ENCODE results near the gene KRT38.
"Not testable (repeated sequence)": the region's sequence is repeated elsewhere in the genome, so short reads cannot be mapped to it uniquely, and the experiment has no call there.

The KRT38 gene

DNA sequence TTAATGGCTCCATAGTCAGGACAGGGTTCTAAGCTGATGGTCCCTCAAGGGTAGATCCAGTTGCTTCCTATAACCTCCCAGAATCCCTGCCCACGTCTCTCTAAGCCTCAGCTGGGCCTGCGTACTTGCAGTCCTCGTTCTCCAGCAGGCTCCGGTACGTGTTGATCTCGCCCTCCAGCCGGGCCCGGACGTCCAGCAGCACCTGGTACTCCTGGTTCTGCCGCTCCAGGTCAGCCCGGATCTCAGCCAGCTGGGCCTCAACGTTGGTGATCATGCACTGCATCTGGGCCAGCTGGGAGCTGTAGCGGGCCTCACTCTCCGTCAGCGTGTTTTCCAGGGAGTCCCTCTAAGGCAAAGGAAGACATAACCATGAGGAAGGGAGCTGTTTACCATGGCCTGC lies 21.9 kb upstream of the KRT38 start:
- DNase-seq (ENCODE audit: low read depth in 2 of 2): no peak

DNA sequence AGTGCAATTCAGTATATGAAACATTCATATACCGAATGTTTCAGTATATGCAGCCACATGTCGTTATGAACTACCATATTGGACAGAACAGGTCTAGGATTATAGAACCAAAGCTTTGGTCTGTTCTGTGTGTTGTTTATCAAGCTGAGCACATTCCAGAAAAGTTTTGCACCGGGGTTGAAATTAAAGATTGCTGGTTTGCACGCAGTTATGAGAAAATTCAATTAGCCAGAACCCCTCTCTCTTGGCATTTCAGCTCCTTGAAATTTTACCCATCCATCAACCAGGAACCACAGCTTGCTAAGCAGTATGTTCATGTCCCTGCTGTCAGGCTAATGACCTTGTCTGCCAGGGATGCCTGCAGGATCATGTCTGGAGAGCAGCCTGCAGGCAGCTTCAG lies 16.9 kb upstream of the KRT38 start:
- no peak for DNase-seq (ENCODE audit: low read depth in 2 of 2)

DNA sequence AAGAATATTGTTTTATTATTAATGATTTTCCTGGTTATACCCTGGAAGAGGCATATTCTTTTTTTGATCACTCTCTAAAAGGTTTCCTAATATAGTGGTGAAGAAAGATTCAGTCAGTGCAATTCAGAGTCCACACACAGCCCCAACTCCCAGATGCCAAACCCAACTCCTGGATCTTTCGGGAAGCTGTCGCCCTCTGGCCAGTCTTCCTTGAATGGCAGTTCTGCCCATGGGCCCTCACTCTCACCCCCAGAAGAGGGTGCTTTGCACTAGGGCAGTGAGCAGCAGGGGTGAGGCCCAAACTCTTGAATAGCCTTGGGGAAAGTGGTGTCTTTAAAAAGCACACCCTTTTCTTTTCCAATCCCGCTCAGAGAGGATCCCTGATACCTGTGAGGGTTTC lies 15.4 kb upstream of the KRT38 start:
- no peak for DNase-seq (ENCODE audit: low read depth in 2 of 2)

DNA sequence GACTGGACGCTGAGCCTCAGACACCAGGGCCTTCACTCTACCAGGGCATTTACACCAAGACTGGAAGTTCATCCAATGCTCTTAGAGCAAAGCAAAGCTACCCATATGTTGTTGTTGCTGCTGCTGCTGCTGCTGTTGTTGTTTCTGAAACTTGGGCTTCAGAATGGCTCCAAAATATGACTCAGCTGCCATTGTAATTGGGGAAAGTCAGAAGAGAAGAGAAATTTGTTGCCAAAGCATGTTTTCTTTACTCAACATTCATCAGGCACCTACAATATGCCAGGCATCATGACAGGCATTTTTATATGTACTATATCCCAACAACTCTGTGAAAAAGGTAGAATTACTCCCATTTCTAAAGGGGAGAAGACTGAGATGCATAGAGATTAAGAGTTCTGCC lies 14.5 kb upstream of the KRT38 start:
- no peak for DNase-seq (ENCODE audit: low read depth in 2 of 2)

DNA sequence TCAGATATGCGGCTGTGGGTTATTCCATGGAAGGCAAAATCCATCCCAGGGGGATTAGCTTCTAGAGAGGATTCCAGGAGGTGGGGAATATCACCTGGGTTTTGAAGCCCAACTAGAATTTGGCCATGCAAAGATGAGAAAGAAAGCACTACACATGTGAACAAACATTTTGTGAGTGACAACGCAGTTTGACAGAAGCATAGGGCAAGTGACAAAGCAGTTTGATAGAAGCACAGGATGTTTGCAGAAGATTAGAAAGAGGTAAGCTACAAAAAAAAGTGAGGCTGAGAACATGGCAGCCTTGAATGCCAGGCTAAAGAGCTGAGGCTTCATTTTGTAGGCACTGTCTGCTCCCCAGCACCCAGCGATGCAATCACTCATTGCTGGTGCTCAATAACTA lies 12.3 kb upstream of the KRT38 start:
- DNase-seq (ENCODE audit: low read depth in 2 of 2): no peak

DNA sequence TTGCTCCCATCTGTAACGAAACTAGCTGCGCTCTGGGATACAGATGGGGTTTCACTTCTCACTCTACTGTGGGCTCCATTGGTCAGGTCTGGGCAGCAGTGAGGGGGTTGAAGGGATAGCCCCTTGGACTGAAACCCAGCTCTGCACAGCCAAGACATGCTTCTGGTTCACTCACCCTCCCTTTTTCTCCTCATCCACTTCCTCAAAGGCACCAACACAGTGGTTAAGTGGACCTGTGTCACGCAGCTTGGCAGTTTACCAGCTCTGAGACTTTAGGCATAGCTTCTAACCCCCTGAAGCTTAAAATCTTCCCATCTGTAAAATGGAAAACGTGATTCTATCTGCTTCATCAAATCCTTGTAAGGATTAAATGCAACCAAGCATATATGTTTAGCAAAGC lies 11.5 kb upstream of the KRT38 start:
- no peak for DNase-seq (ENCODE audit: low read depth in 2 of 2)

DNA sequence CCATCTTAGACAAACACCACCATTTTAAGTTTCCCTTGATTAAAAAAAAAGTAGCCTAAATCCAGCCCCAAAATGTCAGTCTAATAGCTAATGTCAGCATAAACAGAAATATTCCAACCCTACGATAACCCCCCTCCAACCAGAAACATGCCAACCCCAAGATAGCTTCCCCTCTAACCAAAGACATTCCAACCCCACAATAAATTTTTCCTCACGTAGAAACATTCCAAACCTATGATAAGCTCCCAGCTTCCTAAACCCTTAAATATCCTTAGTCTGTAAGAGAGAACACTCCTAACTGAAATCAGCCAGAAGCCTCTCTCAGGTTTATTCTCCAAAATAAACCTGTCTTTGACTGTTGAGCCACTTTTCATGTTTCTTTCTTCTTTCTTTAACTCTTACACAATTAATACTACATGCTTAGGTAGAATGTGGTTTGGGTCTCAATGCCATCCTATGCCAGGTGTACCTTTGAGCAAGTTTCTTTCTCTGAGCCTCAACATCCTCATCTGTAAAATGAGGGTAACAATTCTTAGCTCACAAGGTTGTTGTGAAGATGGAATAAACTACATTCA lies 10.5 kb upstream of the KRT38 start:
- no peak for DNase-seq (ENCODE audit: low read depth in 2 of 2)

DNA sequence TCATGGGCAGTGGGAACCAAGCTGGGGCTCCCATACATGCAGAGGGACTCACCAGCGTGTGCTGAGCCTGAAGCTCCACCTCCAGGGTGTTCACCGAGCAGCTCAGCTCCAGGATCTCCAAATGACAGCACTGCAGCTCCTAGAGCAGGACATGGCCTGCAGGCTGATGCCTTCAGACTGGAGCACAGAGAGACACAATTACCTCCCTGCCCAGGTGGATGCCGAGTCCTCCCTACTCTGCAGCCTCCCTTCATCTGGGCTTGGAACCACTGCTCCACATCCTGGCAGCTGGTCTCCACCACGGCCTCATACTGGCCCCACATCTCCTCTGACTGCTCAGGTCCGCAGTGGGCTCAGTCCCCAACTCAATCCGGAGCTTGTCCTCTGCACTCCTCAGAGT lies 8.2 kb upstream of the KRT38 start:
- no peak for DNase-seq (ENCODE audit: low read depth in 2 of 2)

DNA sequence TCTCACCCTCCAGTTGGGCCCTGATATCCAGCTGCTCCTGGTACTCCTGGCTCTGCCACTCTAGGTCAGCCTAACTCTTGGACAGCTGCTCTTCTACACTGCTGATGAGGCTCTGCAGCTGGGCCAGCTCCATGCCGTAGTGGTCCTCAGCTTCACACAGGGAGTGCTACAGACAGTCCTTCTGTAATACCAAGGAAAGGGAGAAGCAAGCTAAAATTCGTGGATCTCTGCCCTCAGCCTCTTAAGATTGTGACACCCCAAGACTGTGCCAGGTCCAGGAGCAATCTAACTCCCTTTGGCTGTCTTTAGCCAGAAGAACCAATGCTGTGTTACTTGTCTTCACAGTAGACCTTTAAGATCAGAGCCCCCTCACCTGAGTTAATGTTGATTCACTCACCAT lies 7.7 kb upstream of the KRT38 start:
- DNase-seq (ENCODE audit: low read depth in 2 of 2): no peak

DNA sequence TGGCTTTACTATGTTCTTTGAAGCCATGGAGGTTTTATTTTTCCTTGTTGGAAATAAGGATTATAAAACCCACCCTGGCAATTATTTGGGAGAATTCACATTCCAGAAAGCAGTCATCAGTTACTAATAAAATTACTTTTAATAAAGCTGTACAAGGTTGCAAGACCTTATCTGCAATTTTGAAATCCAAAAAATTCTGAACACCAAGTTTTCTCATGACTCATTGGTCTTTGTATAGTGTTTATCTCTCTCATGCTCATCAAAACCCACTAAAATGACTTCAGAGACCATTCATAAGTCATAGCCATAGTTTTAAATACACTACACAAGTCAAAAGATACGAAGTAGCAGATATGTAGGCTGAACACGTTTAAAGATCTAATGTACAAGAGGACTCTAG lies 6.0 kb upstream of the KRT38 start:
- no peak for DNase-seq (ENCODE audit: low read depth in 2 of 2)

DNA sequence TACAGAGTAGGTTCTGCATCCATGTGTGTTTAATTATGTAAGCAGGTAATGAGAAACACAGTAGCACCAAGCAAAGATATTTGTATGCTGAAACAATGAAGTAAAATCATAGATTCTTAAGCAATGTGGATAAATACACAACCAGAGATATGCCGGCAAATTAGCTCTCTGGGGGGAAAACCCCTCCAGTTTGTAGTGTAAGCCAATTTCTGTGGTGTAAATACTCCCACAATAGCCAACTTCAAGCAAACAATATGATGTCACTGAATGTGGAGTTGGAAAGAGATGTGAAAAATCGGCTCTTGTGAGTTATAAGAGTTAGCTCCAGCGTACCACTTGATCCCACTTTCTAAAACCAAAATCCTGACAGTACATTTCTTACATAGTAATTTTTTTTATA lies 3.9 kb upstream of the KRT38 start:
- DNase-seq (ENCODE audit: low read depth in 2 of 2): no peak

DNA sequence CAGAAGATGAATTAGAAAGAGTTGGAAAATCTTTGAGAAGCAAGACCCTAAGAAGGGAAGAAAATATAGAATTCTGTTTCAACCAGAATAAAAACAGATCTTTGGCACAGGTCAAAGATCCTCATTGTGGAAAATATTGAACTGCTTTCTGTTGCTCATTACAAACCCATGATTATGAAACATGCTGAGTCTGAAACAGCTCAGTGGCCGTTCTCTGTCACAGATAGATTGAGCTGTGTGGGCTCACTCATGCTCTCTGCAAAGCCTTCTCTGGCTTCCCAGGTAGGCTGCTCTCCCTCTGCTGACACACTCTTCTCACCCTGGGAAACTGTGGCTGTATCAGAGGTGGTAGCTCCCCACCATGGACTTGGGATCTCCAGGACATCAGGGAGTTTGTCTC lies 3.4 kb upstream of the KRT38 start:
- DNase-seq (ENCODE audit: low read depth in 2 of 2): no peak

DNA sequence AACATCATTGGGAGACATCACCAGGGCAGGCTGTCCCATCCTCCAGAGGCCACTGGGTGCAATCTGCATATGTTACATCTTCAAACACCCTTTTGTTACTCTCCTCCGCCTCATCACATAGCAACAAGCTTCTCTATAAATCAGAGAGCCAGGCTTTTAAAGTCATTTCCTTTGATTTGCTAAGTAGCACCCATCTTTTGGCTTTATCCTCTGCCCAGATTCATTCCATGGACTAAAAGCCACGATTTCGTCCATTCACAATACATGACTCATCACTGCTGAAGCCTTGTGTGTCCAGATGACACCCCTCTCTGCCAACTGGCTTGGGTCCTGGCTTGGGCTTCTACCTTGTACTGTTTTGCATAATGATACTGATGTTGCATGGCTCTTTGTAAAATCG lies 2.0 kb upstream of the KRT38 start:
- no peak for DNase-seq (ENCODE audit: low read depth in 2 of 2)

DNA sequence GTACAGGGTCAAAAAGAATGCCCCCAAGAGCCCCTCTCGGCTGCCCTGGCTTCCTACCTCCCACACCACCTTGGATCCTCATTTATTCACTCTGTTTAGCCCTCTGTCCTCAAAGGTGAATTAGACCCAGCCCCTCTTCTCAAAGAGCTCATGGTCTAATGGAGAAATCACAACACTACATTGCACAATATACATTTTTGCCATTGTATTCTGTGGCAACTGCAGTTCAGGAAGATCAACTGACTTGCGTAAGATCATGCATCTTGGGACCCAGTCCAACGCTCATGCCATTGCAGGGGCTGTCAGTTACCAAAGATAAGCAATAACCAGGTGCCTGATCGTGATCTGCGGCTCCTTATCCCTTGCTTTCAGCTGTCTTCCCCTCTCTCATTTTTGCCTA lies 1.4 kb downstream of the KRT38 start:
- DNase-seq (ENCODE audit: low read depth in 2 of 2): no peak

DNA sequence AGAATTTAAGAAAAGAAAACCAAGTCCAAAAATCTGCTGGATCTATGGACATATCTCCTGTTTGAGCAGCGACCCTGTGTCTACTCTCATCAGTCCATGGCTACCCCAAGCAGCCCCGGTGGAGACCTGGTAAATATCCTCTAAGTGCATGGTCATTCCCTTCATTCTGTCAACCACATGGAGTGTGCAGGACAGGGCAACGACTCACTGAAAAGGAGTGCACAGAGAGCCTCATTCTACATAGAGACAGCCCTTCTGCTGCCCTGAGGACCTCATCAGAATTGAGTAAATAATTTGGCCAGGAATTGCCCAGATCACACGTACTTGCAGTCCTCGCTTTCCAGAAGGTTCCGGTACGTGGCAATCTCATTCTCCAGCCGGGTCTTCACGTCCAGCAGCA lies 3.0 kb downstream of the KRT38 start:
- no peak for DNase-seq (ENCODE audit: low read depth in 2 of 2)

DNA sequence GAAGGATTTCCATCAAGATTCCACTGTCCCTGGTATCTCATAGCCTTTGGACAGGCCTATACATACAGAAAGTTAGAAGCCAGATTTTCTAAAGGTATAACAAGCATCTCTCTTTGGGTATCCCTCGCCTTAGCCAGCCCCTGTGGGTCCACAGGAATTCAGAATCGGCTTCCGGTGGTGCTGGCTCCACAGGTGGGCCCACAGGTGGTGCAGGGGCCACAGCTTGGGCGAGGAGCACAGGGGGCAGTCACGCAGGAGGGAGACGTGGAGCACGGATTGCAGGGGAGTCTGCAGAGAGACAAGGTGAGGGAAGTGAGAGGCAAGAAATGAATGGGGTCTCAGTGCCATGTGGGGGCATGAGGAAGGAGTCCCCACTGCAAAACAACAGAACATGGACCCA lies 3.5 kb downstream of the KRT38 start:
- DNase-seq (ENCODE audit: low read depth in 2 of 2): no peak

DNA sequence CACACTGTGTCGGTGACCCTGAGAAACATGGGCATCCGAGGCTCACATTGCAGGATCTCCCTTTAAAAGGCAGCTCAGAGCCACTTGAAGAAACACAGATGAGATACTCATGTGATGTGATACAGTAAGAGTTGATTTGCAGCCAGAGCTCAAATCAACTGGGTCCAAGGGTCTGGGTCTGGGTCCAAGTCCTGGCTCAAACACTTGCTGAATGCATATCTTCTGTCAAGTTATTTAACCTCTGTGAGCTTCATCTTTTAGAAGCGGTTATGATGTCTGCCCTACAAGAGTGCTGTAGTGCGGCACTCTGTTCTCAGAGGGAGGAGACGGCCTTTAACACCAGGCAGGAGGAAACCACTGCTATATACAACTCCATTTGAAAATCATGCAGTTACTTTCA lies 6.4 kb downstream of the KRT38 start:
- DNase-seq (ENCODE audit: low read depth in 2 of 2): no peak

DNA sequence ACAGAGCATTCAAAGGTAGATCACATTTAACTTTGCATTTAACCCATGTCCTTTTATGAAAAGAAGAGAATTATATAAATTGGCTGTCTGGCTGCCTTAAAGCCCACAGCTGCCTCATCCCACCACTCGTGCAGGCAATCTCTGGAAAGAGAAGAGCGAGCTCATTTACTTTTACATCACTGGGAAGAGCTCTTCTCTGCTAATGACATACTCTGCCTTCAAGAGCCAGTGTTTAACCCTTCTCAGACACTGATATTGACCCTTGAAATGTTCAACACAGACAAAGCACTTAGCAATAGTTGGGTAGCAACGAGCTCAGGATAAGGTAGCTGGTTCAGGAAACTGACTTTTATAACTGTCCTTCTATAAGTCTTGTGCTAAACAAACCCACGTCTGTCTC lies 6.8 kb downstream of the KRT38 start:
- no peak for DNase-seq (ENCODE audit: low read depth in 2 of 2)

DNA sequence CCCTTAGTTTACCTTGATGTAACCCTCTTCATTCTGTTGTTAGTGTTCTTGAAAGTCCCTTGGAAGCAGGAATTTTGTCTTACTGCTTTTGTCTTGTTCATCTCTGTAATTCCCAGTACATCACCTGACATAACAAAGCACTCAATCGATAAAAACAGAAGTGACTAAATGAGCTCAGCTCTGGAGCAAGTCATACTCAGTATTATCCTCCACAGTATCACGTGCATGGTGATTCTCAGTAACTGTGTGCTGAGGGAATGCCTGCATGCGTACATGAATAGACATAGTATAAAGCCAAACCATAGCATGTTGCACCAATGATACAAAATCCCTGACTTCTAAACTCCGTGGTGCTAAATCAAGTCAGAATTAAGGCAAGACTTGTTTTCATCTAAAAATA lies 7.2 kb downstream of the KRT38 start:
- no peak for DNase-seq (ENCODE audit: low read depth in 2 of 2)

DNA sequence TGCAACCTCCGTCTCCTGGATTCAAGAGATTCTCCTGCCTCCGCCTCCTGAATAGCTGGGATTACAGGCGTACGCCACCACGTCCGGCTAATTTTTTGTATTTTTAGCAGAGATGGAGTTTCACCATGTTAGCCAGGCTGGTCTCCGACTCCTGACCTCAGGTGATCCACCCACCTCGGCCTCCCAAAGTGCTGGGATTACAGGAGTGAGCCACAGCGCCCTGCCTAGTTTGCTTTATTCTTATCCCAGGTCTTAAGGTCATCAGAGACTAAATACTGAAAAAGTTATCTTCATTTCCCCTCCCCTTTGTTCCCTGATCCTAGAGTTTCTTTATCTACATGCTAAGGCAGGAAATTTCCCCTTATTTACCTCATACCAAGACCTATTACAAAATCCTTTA lies 10.4 kb downstream of the KRT38 start:
- not testable (repeated sequence) for DNase-seq (ENCODE audit: low read depth in 2 of 2)

DNA sequence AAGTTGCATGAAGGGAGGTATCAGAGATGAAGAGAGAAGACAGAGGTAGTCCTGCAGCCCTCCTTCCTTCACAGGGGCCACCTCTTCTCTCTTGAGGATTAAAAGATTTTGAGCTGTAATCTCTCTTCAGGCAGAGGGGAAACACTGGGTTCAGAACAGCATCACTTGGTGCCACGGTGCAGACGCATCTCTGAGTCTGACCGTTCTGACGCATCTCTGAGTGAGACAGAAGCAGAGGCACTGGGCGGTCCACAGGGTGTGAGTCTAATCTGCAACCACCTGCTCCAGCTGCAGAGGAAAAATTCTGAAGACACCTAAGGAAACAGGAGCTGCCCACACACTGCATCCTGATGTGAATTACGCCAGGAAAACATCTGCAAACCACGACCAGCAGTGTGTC lies 11.1 kb downstream of the KRT38 start:
- no peak for DNase-seq (ENCODE audit: low read depth in 2 of 2)

DNA sequence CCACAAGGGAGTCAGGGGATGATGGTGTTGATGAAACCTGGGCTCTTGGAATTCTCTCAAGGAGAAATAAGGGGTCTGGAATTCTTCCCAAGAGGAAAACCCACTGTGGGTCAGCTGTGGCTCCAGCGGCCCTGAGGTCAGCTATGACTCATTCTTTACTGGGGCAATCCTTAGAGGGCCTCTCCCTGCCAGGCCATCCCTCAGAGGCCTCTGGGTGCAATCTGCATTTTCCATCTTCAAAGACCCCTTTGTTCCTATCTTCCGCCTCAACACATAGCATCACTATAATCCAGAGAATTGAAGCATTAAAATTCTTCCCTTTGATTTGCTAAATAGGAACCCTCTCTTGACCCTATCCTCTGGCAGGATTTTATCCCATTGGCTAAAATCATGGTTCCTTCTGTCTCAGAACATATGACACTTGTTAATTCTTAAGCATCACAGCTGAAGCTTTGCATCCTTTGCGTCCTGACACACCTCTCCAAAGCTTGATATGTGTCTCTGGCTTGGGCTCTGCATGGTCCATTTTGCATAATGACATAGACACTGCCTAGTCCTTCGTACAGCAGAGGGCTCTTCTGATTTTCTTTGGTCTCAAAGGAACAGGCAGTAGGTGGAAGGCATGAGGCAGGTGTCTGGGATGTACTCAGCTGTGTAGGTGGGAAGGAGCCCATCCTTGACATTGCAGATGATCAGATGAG lies 12.0 kb downstream of the KRT38 start:
- DNase-seq (ENCODE audit: low read depth in 2 of 2): no peak

DNA sequence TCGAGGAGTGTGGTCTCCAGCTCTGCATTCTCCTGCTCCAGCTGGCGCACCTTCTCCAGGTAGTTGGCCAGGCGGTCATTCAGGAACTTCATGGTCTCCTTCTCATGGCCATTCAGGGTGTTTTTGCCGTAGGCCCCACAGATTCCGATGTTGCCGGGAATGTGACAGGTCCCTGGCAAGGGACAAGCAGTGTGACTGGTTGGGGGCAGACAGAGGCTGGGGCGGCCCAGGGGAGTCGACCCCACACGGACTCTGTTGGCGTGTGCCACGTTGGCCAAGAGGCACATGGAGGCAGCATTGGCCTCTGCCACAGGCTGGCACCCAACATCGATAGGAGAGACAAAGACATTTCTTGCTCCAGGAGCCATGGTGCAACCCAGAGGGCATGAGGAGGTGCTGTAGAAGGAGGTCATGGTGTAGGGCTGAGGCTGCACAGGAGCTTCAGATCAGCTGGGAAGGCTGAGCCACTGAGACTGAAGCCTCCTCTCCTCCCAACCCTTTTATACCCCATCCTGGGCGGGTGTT lies 16.6 kb downstream of the KRT38 start, which contains the start of gene KRT37:
TSS of gene KRT37 (minus strand) at position 475 of the 525 bp plus-strand sequence. CDS start at position 413, 62 bp downstream.
- no peak for DNase-seq (ENCODE audit: low read depth in 2 of 2)

DNA sequence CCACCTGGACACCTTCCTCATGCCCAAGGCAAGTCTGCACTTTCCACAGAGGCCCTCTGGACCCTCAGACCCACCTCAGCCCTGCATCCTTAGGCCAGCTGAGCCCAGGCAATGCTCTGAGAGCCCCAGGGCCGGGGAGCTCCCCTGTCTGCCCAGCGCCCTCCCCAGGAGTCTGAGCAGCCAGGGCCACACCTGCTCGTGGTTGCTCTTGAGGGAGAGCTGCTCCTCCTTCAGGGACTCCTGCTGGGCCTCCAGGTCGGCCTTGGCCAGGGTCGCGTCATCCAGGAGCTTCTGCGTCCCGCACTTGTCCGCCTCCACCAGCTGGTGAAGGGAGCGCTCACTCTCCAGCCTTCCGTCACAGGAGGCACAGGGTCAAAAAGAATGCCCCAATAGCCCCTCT lies 18.2 kb downstream of the KRT38 start:
- not testable (repeated sequence) for DNase-seq (ENCODE audit: low read depth in 2 of 2)
